HepG2 (cell line): ENCODE measurements around the gene OST4. TPM values are rescaled to one million over a fixed set of nuclear protein-coding genes. Genes with fewer than 3 reads are reported as not detected.

Experiments
- ATAC-seq: fragments of 200-7000 bp; cut with Tn5 transposase; 3 replicates; pipeline ENCODE4 v1.9.1; 2020; ENCODE audit warnings: mild to moderate bottlenecking, moderate library complexity
- BruUV-seq: library from RNA; stranded (reverse); fragments of 400-500 nt; replicated peaks from 2 replicates; lab custom pipeline; 2021; lab: Mats Ljungman, UMichigan
- CTCF ChIA-PET: fragments of 300-600 bp; formaldehyde crosslinking; extraction: SDS; loops from one replicate; lab custom pipeline; 2021; ENCODE audit warnings: low total read pairs, inconsistent platforms, low intra/inter-chr PET ratio; lab: Yijun Ruan, JAX
- POLR2A ChIA-PET: fragments of 350-600 bp; sonication (Branson Sonifier 250); formaldehyde crosslinking; loops from one replicate; lab custom pipeline; 2020; ENCODE audit warnings: antibody characterized with exemption, inconsistent platforms; lab: Yijun Ruan, JAX
- DNase-seq: peaks from one replicate; pipeline ENCODE4 v3.0.0-alpha.2; 2015; ENCODE audit warnings: low spot score
- FAIRE-seq: peaks from 3 replicates; lab custom pipeline; 2011; peaks lifted over from hg19 to GRCh38; lab: Jason Lieb, UNC
- H2AFZ ChIP-seq: one replicate; pipeline ENCODE4 v1.6.1; 2011; ENCODE audit warnings: low read length, inconsistent platforms
- H3K27ac ChIP-seq: fragments of 300-600 bp; 3 replicates; pipeline ENCODE4 v1.8.0; 2011; ENCODE audit warnings: mixed run types, mild to moderate bottlenecking, mixed read lengths, low read length, inconsistent platforms; ENCODE audit not compliant: insufficient read depth; ENCODE audit errors: extremely low read length
- H3K27me3 ChIP-seq, 2 experiments: fragments of 200-600 bp in 1 of 2; 2 replicates in 1 of 2; 3 replicates in 1 of 2; pipeline versions ENCODE4 v1.6.0 to v1.8.0; 2011; ENCODE audit warnings: low read length in 2 of 2, mild to moderate bottlenecking in 2 of 2, moderate library complexity in 2 of 2, inconsistent platforms in 1 of 2; ENCODE audit not compliant: insufficient read depth in 2 of 2, control insufficient read depth in 1 of 2
- H3K36me3 ChIP-seq, 2 experiments: fragments of 200-600 bp in 1 of 2; replicated peaks in 1 of 2; 2 replicates in 1 of 2; 3 replicates in 1 of 2; pipeline versions ENCODE4 v1.5.1 to v1.8.0; 2011; ENCODE audit warnings: low read length in 2 of 2, inconsistent platforms in 1 of 2; ENCODE audit not compliant: insufficient read depth in 2 of 2, control insufficient read depth in 1 of 2
- H3K4me1 ChIP-seq: 2 replicates; pipeline ENCODE4 v1.5.1; 2012; ENCODE audit warnings: low read length, inconsistent platforms; ENCODE audit not compliant: insufficient read depth
- H3K4me2 ChIP-seq: 2 replicates; pipeline ENCODE4 v1.6.0; 2011; ENCODE audit warnings: low read depth, low read length, inconsistent platforms
- H3K4me3 ChIP-seq, 3 experiments: fragments of 200-600 bp in 1 of 3; sonication (generic), shearing (Covaris generic) in 1 of 3; replicated peaks in 1 of 3; 2 replicates each; pipeline ENCODE4 v1.5.1; 2011 to 2016; ENCODE audit warnings: low read length in 3 of 3, inconsistent platforms in 2 of 3, low read depth in 2 of 3, mild to moderate bottlenecking in 2 of 3, control low read depth in 1 of 3, mixed read lengths in 1 of 3; ENCODE audit not compliant: insufficient read depth in 1 of 3
- H3K79me2 ChIP-seq: one replicate; pipeline ENCODE4 v1.6.1; 2011; ENCODE audit warnings: low read length, inconsistent platforms; ENCODE audit not compliant: insufficient read depth
- H3K9ac ChIP-seq: 2 replicates; pipeline ENCODE4 v1.6.0; 2011; ENCODE audit warnings: mild to moderate bottlenecking, low read depth, low read length, inconsistent platforms; ENCODE audit not compliant: insufficient read depth
- H3K9me3 ChIP-seq: 2 replicates; pipeline ENCODE4 v1.5.1; 2012; ENCODE audit warnings: mild to moderate bottlenecking, low read length
- H4K20me1 ChIP-seq: 2 replicates; pipeline ENCODE4 v1.6.0; 2011; ENCODE audit warnings: inconsistent platforms, mild to moderate bottlenecking, low read length, moderate library complexity; ENCODE audit not compliant: insufficient read depth
- HCFC1 ChIP-seq: fragments of 150-350 bp; IDR thresholded peaks from 2 replicates; pipeline ENCODE4 v1.6.1; 2014; ENCODE audit warnings: low read depth, low read length
- HOXA5 ChIP-seq: sonication (generic); formaldehyde crosslinking; IDR thresholded peaks from 2 replicates; pipeline ENCODE4 v1.4.0; 2020; ENCODE audit warnings: missing genetic modification reagents
- PCBP2 ChIP-seq: fragments of 200-400 bp; formaldehyde crosslinking; optimal IDR thresholded peaks from 2 replicates; pipeline ENCODE3; 2018; ENCODE audit warnings: low read length, low read depth; ENCODE audit not compliant: poor library complexity, severe bottlenecking
- POLR2AphosphoS2 ChIP-seq: IDR thresholded peaks from 2 replicates; pipeline ENCODE4 v1.6.1; 2011; ENCODE audit warnings: low read depth, low read length, improper control_type of control experiment
- SAFB2 ChIP-seq: sonication (generic); formaldehyde crosslinking; IDR thresholded peaks from 2 replicates; pipeline ENCODE4 v1.5.1; 2020; ENCODE audit warnings: missing genetic modification reagents, low read depth, mild to moderate bottlenecking, borderline replicate concordance
- SIX4 ChIP-seq: sonication (generic); formaldehyde crosslinking; IDR thresholded peaks from 2 replicates; pipeline ENCODE4 v1.4.0; 2020; ENCODE audit warnings: missing genetic modification reagents
- THRA ChIP-seq: sonication (generic); formaldehyde crosslinking; IDR thresholded peaks from 2 replicates; pipeline ENCODE4 v1.4.0; 2020; ENCODE audit warnings: missing genetic modification reagents, borderline replicate concordance
- THYN1 ChIP-seq: sonication (generic); formaldehyde crosslinking; IDR thresholded peaks from 2 replicates; pipeline ENCODE4 v1.8.1; 2023; ENCODE audit warnings: low read depth, mild to moderate bottlenecking, moderate library complexity, missing genetic modification reagents, borderline replicate concordance
- TOE1 ChIP-seq: sonication (generic); formaldehyde crosslinking; IDR thresholded peaks from 2 replicates; pipeline ENCODE4 v1.4.0; 2020; ENCODE audit warnings: mild to moderate bottlenecking, missing genetic modification reagents
- ZFP36L2 ChIP-seq: sonication (generic); formaldehyde crosslinking; IDR thresholded peaks from 2 replicates; pipeline ENCODE4 v1.4.0; 2020; ENCODE audit warnings: missing genetic modification reagents
- ZMYM2 ChIP-seq: sonication (generic); formaldehyde crosslinking; IDR thresholded peaks from 2 replicates; pipeline ENCODE4 v1.8.0; 2022; ENCODE audit warnings: mild to moderate bottlenecking, missing genetic modification reagents
- ZNF589 ChIP-seq: sonication (generic); formaldehyde crosslinking; conservative IDR thresholded peaks from 2 replicates; pipeline ENCODE4 v1.8.0; 2022; ENCODE audit warnings: mild to moderate bottlenecking, moderate library complexity, missing genetic modification reagents
- ZNF615 ChIP-seq: sonication (generic); formaldehyde crosslinking; IDR thresholded peaks from 2 replicates; pipeline ENCODE4 v1.5.0; 2020; ENCODE audit warnings: mild to moderate bottlenecking, missing genetic modification reagents, borderline replicate concordance
- ZNF687 ChIP-seq: sonication (generic); formaldehyde crosslinking; IDR thresholded peaks from 2 replicates; pipeline ENCODE4 v1.5.1; 2020; ENCODE audit warnings: mild to moderate bottlenecking, missing genetic modification reagents, moderate library complexity
- ZNF709 ChIP-seq: sonication (generic); formaldehyde crosslinking; IDR thresholded peaks from 2 replicates; pipeline ENCODE4 v1.5.0; 2020; ENCODE audit warnings: mild to moderate bottlenecking, missing genetic modification reagents
- ZNF749 ChIP-seq: sonication (generic); formaldehyde crosslinking; IDR thresholded peaks from 2 replicates; pipeline ENCODE4 v1.8.0; 2022; ENCODE audit warnings: mild to moderate bottlenecking, missing genetic modification reagents, moderate library complexity, borderline replicate concordance
- WGBS: methylation state at CpG from one replicate; pipeline ENCODE4 v1.1.6; 2017; ENCODE audit warnings: low lambda C conversion rate; 5-methylcytosine and 5-hydroxymethylcytosine counted together
- in situ Hi-C: cut with HindIII; loops from 2 replicates; pipeline ENCODE4 v1.10.0; 2017; ENCODE audit warnings: low pct_unique_long_range_greater_than_20kb; ENCODE audit not compliant: extremely low pct_ligation_motif_present
- intact Hi-C: fragments of 100-400 bp; cut with micrococcal nuclease; formaldehyde crosslinking; loops from one replicate; pipeline ENCODE4 v1.10.0; 2022; ENCODE audit not compliant: unreplicated experiment
- polyA plus RNA-seq, 8 experiments: library from polyadenylated mRNA; depleted of rRNA in 3 of 8; stranded (reverse) in 7 of 8; unstranded in 1 of 8; fragments of >200 nt; fragmentation: Illumina TruSeq in 4 of 8; extraction: Trizol in 4 of 8; gene quantifications; 2 replicates each; pipeline versions ENCODE4 v1.2.1 to v1.2.3, GENCODE V29; 2011 to 2016; ENCODE audit warnings: low read depth in 4 of 8, missing spikeins in 1 of 8, mixed read lengths in 1 of 8; ENCODE audit not compliant: insufficient read depth in 1 of 8
- total RNA-seq, 5 experiments: library from RNA; depleted of rRNA; stranded (reverse); fragments of >200 nt; fragmentation: Illumina TruSeq; extraction: Trizol; gene quantifications; 2 replicates each; pipeline ENCODE4 v1.2.3, GENCODE V29; 2016; ENCODE audit warnings: low read depth in 1 of 5
- TF ChIP-seq, protein P1 (sequence below): sonication (generic); formaldehyde crosslinking; IDR thresholded peaks from 2 replicates; pipeline ENCODE4 v1.8.1; 2023; ENCODE audit warnings: missing genetic modification reagents, mild to moderate bottlenecking, borderline replicate concordance
- TF ChIP-seq, protein P2 (sequence below): sonication (generic); formaldehyde crosslinking; IDR thresholded peaks from 2 replicates; pipeline ENCODE4 v1.4.0; 2020; ENCODE audit warnings: low read depth, mild to moderate bottlenecking, missing genetic modification reagents

OST4 gene
- total and polyA plus RNA-seq, 2 of the 13 experiments (the other 11 are each of a cell fraction or from before 2014, with no cell fraction given), result 498 to 584 TPM

DNA sequence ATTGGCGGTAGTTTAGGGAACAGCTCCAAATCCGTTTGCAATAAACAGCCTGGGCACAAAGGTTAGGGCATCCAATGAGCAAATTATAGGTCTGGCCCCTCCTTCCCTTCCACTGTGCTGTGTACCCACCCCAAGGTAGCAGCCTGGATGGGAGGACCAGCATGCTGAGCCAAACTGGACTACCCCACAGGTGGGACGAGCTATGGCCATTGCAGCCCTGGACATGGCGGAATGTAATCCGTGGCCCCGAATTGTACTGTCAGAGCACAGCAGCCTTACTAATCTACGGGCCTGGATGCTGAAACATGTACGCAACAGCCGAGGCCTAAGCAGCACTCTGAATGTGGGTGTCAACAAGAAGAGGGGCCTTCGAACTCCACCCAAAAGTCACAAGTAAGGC, 13.2 kb downstream of the OST4 start:
- Histone ChIP-seq H3K9me3 (no peaks in the 10 kb centered on the region), H3K79me2 (no peaks in the 10 kb centered on the region), H3K4me3 (no peak overlapping the region), H3K9ac (no peak overlapping the region), H3K36me3 (peaks cover 17 to 59% of the 10 kb centered on the region in 2 experiments), H3K4me1 (peaks cover 3% of the 10 kb centered on the region; the same call in 1 of the 2 replicates), H3K27ac (no peak overlapping the region), H3K27me3 (no peaks in the 10 kb centered on the region), H2AFZ (no peak overlapping the region), H4K20me1 (peaks cover 2% of the 10 kb centered on the region; the same call in 1 of the 2 replicates), H3K4me2 (no peak overlapping the region)
- intact Hi-C loops, result no loop called here
- in situ Hi-C loops, result no loop called here
- WGBS, result 93% methylated on average over 10 of the region's 10 CpGs
- ChIA-PET CTCF (no interaction called here), POLR2A (interaction anchor here (1.4 to 11.6 kb wide), 6 partner anchors 7 to 36 kb away, joined by 3 to 100 read pairs (median 13); partner anchors contain the start of genes AGBL5, EMILIN1 and OST4)
- DNase-seq (no peak), FAIRE-seq (no peak), ATAC-seq (0 out of 3 replicates have a peak, but pooled peaks have one; percentile 5)
- BruUV-seq, result no TSS peak
- TF ChIP-seq ZMYM2 (CRISPR knock-in tag) (no peak), ZNF749 (CRISPR knock-in tag) (no peak), ZNF687 (CRISPR knock-in tag) (0 out of 2 replicates have a peak, but pooled peaks have one; percentile 16), ZFP36L2 (CRISPR knock-in tag) (no peak), SAFB2 (CRISPR knock-in tag) (no peak), HCFC1 (no peak), PCBP2 (no peak), TOE1 (CRISPR knock-in tag) (no peak), ZNF615 (CRISPR knock-in tag) (no peak), ZNF709 (no peak), SIX4 (CRISPR knock-in tag) (no peak), ZNF589 (no peak), POLR2AphosphoS2 (0 out of 2 replicates have a peak, but pooled peaks have one; percentile 8), THYN1 (no peak), THRA (CRISPR knock-in tag) (no peak), HOXA5 (CRISPR knock-in tag) (no peak)
- TF ChIP-seq, protein P1, sequence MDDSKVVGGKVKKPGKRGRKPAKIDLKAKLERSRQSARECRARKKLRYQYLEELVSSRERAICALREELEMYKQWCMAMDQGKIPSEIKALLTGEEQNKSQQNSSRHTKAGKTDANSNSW (CRISPR knock-in tag), result no peak
- TF ChIP-seq, protein P2, sequence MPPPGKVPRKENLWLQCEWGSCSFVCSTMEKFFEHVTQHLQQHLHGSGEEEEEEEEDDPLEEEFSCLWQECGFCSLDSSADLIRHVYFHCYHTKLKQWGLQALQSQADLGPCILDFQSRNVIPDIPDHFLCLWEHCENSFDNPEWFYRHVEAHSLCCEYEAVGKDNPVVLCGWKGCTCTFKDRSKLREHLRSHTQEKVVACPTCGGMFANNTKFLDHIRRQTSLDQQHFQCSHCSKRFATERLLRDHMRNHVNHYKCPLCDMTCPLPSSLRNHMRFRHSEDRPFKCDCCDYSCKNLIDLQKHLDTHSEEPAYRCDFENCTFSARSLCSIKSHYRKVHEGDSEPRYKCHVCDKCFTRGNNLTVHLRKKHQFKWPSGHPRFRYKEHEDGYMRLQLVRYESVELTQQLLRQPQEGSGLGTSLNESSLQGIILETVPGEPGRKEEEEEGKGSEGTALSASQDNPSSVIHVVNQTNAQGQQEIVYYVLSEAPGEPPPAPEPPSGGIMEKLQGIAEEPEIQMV (CRISPR knock-in tag), result no peak
